ENCODE data around the gene CSNK1E.

CSNK1E gene

GRCh38 chr22:38246046-38246658, 71.1 kb downstream of the CSNK1E start:
- DNase-seq = no peak

- no peak for DNase-seq
These were observed 73.1 kb downstream of the CSNK1E start for GRCh38 chr22:38244106-38244505.

- DNase-seq = peak; percentile 82
These were observed 74.0 kb downstream of the CSNK1E start for GRCh38 chr22:38243007-38243765.

- no peak for DNase-seq
These were observed 76.4 kb downstream of the CSNK1E start for GRCh38 chr22:38240734-38241252.

Measured in NCI-H2081 treated with DMSO at 0.1 percent for 48 hours (cell line).